ENCODE results near the gene EDC3.
A peak's percentile ranks its signal among the peaks of the same experiment; 100 is the strongest.

The EDC3 gene

GRCh38 chr15:74624020-74624602, 71.7 kb downstream of the EDC3 start:
- DNase-seq, result no peak

GRCh38 chr15:74622758-74623157, 73.1 kb downstream of the EDC3 start:
- DNase-seq, result no peak

- no peak for DNase-seq
Observed at GRCh38 chr15:74621936-74622335, 73.9 kb downstream of the EDC3 start.

GRCh38 chr15:74621546-74621920, 74.3 kb downstream of the EDC3 start:
- DNase-seq, result no peak

GRCh38 chr15:74620636-74621545, 74.9 kb downstream of the EDC3 start:
- DNase-seq, result peak; percentile 88

- no peak for DNase-seq
Observed at GRCh38 chr15:74619916-74620635, 75.7 kb downstream of the EDC3 start.

GRCh38 chr15:74618841-74619596, 76.8 kb downstream of the EDC3 start:
- DNase-seq, result no peak

- no peak for DNase-seq
Observed at GRCh38 chr15:74616996-74617395, 78.8 kb downstream of the EDC3 start.

- peak; percentile 48 for DNase-seq
Observed at GRCh38 chr15:74616366-74616939, 79.4 kb downstream of the EDC3 start.

- peak; percentile 95 for DNase-seq
Observed at GRCh38 chr15:74615508-74616365, 80.1 kb downstream of the EDC3 start, which contains the start of gene CLK3. Gene CLK3, plus strand, starts transcription at chr15:74615836. Its CDS starts 3,361 bp downstream, at chr15:74619197.

- peak; percentile 82 for DNase-seq
Observed at GRCh38 chr15:74614744-74615507, 80.9 kb downstream of the EDC3 start.

GRCh38 chr15:74613953-74614743, 81.7 kb downstream of the EDC3 start:
- DNase-seq, result no peak

- DNase-seq, result no peak
Observed at GRCh38 chr15:74613089-74613952, 82.5 kb downstream of the EDC3 start.

- DNase-seq, result no peak
Observed at GRCh38 chr15:74612677-74613076, 83.1 kb downstream of the EDC3 start.

GRCh38 chr15:74611834-74612233, 84.0 kb downstream of the EDC3 start:
- no peak for DNase-seq

GRCh38 chr15:74611341-74611740, 84.5 kb downstream of the EDC3 start:
- no peak for DNase-seq

GRCh38 chr15:74610302-74610951, 85.4 kb downstream of the EDC3 start:
- DNase-seq, result no peak

GRCh38 chr15:74609938-74610301, 85.9 kb downstream of the EDC3 start:
- DNase-seq, result no peak

All from activated CD4-positive, alpha-beta T cell treated with anti-CD3 and anti-CD28 coated beads, Interleukin-2, amount 50 U/mL, for 16 hours (primary cell).